HCT116 (cell line): ENCODE data around the gene HLA-DPA1. TPM values are rescaled to one million over a fixed set of nuclear protein-coding genes. Genes with fewer than 3 reads are reported as not detected.

Experiments
- ATAC-seq: fragments of 200-7000 bp; cut with Tn5 transposase; 2 replicates; pipeline ENCODE4 v1.9.1; 2020; ENCODE audit warnings: mild to moderate bottlenecking, moderate library complexity
- BruUV-seq: library from RNA; stranded (reverse); fragments of 400-500 nt; replicated peaks from 2 replicates; lab custom pipeline; 2021; lab: Mats Ljungman, UMichigan
- CTCF ChIA-PET: fragments of 300-600 bp; sonication (Branson Sonifier 250); formaldehyde crosslinking; loops from one replicate; lab custom pipeline; 2021; ENCODE audit warnings: antibody characterized with exemption; lab: Charles Lee
- POLR2A ChIA-PET: fragments of 300-600, 350-600 bp; sonication (Branson Sonifier 250); formaldehyde crosslinking; loops from one replicate; lab custom pipeline; 2021; ENCODE audit warnings: antibody characterized with exemption; lab: Charles Lee
- RAD21 ChIA-PET, 2 experiments: fragments of 300-600 bp; sonication (Branson Sonifier 250); formaldehyde crosslinking; loops; one replicate each; lab custom pipeline; 2023; ENCODE audit warnings: low total read pairs in 2 of 2; ENCODE audit not compliant: uncharacterized antibody in 2 of 2, unreplicated experiment in 2 of 2, low non-redundant PET in 1 of 2; lab: Charles Lee
- DNase-seq: peaks from one replicate; pipeline ENCODE4 v3.0.0-alpha.2; 2010; ENCODE audit warnings: low read depth, low spot score
- H2AFZ ChIP-seq: fragments of 200-600 bp; shearing (Covaris generic), sonication (generic); 2 replicates; pipeline ENCODE4 v1.6.1; 2017; ENCODE audit warnings: low read depth, mixed run types, mixed read lengths, antibody characterized with exemption, low read length; ENCODE audit not compliant: poor library complexity, severe bottlenecking
- H3K27ac ChIP-seq: 2 replicates; pipeline ENCODE4 v1.5.1; 2012; ENCODE audit warnings: low read depth, low read length
- H3K27me3 ChIP-seq: fragments of 200-600 bp; sonication (generic); 2 replicates; pipeline ENCODE4 v1.6.1; 2016; ENCODE audit warnings: mixed run types, low read length, mixed read lengths; ENCODE audit not compliant: insufficient read depth
- H3K36me3 ChIP-seq, 2 experiments: fragments of 200-500 bp in 1 of 2; fragments of 200-600 bp in 1 of 2; sonication (Bioruptor generic) in 1 of 2; sonication (generic) in 1 of 2; 2 replicates each; pipeline versions ENCODE4 v1.5.1 to v1.6.1; 2014 to 2016; ENCODE audit warnings: low read length in 2 of 2, inconsistent platforms in 1 of 2, mixed read lengths in 1 of 2, mixed run types in 1 of 2; ENCODE audit not compliant: insufficient read depth in 2 of 2, control insufficient read depth in 1 of 2
- H3K4me1 ChIP-seq, 2 experiments: fragments of 200-600 bp in 1 of 2; sonication (generic) in 1 of 2; 2 replicates each; pipeline versions ENCODE4 v1.5.1 to v1.6.1; 2012 to 2017; ENCODE audit warnings: low read length in 2 of 2, inconsistent platforms in 1 of 2, mild to moderate bottlenecking in 1 of 2, mixed read lengths in 1 of 2, mixed run types in 1 of 2, moderate library complexity in 1 of 2; ENCODE audit not compliant: insufficient read depth in 2 of 2, control insufficient read depth in 1 of 2
- H3K4me2 ChIP-seq: fragments of 200-600 bp; sonication (generic); 2 replicates; pipeline ENCODE4 v1.6.1; 2017; ENCODE audit warnings: mixed run types, low read length, mixed read lengths
- H3K4me3 ChIP-seq, 2 experiments: fragments of 200-600 bp in 1 of 2; sonication (generic) in 1 of 2; replicated peaks in 1 of 2; 2 replicates each; pipeline ENCODE4 v1.5.1; 2011 to 2016; ENCODE audit warnings: low read length in 2 of 2, control low read depth in 1 of 2, low read depth in 1 of 2, mild to moderate bottlenecking in 1 of 2, mixed read lengths in 1 of 2, mixed run types in 1 of 2
- H3K79me2 ChIP-seq: fragments of 200-600 bp; sonication (generic); 2 replicates; pipeline ENCODE4 v1.6.1; 2017; ENCODE audit warnings: mild to moderate bottlenecking, mixed run types, low read length, moderate library complexity, mixed read lengths; ENCODE audit not compliant: insufficient read depth
- H3K9ac ChIP-seq: fragments of 200-600 bp; sonication (generic); 2 replicates; pipeline ENCODE4 v1.6.1; 2016; ENCODE audit warnings: low read length, mixed read lengths
- H3K9me2 ChIP-seq: fragments of 200-600 bp; sonication (generic), shearing (Covaris generic); 2 replicates; pipeline ENCODE4 v1.6.1; 2017; ENCODE audit warnings: mixed run types, mild to moderate bottlenecking, moderate library complexity; ENCODE audit not compliant: insufficient read depth
- H3K9me3 ChIP-seq, 2 experiments: fragments of 200-500 bp in 1 of 2; fragments of 200-600 bp in 1 of 2; sonication (Bioruptor generic) in 1 of 2; sonication (generic) in 1 of 2; 2 replicates each; pipeline ENCODE4 v1.6.1; 2014 to 2017; ENCODE audit warnings: low read length in 2 of 2, mixed read lengths in 2 of 2, inconsistent platforms in 1 of 2, low read depth in 1 of 2, mild to moderate bottlenecking in 1 of 2, mixed run types in 1 of 2, moderate library complexity in 1 of 2; ENCODE audit not compliant: control insufficient read depth in 1 of 2, insufficient read depth in 1 of 2
- H4K20me1 ChIP-seq: fragments of 200-600 bp; sonication (generic), shearing (Covaris generic); 2 replicates; pipeline ENCODE4 v1.6.1; 2017; ENCODE audit warnings: mixed run types, mild to moderate bottlenecking, moderate library complexity; ENCODE audit not compliant: insufficient read depth
- CBX3 ChIP-seq: IDR thresholded peaks from 2 replicates; pipeline ENCODE4 v1.6.1; 2012; ENCODE audit warnings: low read depth
- EGR1 ChIP-seq: IDR thresholded peaks from 2 replicates; pipeline ENCODE4 v1.6.1; 2012; ENCODE audit warnings: low read depth
- ELF1 ChIP-seq: IDR thresholded peaks from 2 replicates; pipeline ENCODE4 v1.6.1; 2012; ENCODE audit warnings: low read depth, borderline replicate concordance
- EZH2 ChIP-seq: fragments of 200-600 bp; sonication (generic); IDR thresholded peaks from 2 replicates; pipeline ENCODE4 v1.6.1; 2017; ENCODE audit warnings: antibody characterized with exemption, mixed run types
- EZH2phosphoT487 ChIP-seq: fragments of 200-600 bp; IDR thresholded peaks from 2 replicates; pipeline ENCODE4 v1.6.1; 2018; ENCODE audit warnings: antibody characterized with exemption, borderline replicate concordance
- FOSL1 ChIP-seq: IDR thresholded peaks from 2 replicates; pipeline ENCODE4 v1.6.1; 2012; ENCODE audit warnings: low read depth
- JUND ChIP-seq: IDR thresholded peaks from 2 replicates; pipeline ENCODE4 v1.6.1; 2012
- MAX ChIP-seq: IDR thresholded peaks from 2 replicates; pipeline ENCODE4 v1.6.1; 2012
- POLR2A ChIP-seq: IDR thresholded peaks from 2 replicates; pipeline ENCODE4 v1.7.0; 2011; ENCODE audit warnings: borderline replicate concordance; ENCODE audit not compliant: insufficient read depth, insufficient read length; ENCODE audit errors: extremely low read depth
- POLR2AphosphoS5 ChIP-seq: IDR thresholded peaks from 2 replicates; pipeline ENCODE4 v1.6.1; 2011; ENCODE audit warnings: mild to moderate bottlenecking, low read depth, low read length, moderate library complexity
- SIN3A ChIP-seq: IDR thresholded peaks from 2 replicates; pipeline ENCODE4 v1.6.1; 2012; ENCODE audit warnings: low read depth
- SP1 ChIP-seq: IDR thresholded peaks from 2 replicates; pipeline ENCODE4 v1.6.1; 2012; ENCODE audit warnings: low read depth
- SRF ChIP-seq: IDR thresholded peaks from 2 replicates; pipeline ENCODE4 v1.6.1; 2012; ENCODE audit warnings: low read depth
- YY1 ChIP-seq: IDR thresholded peaks from 2 replicates; pipeline ENCODE4 v1.6.1; 2011; ENCODE audit warnings: low read length, low read depth, moderate library complexity, mild to moderate bottlenecking; ENCODE audit not compliant: insufficient replicate concordance; ENCODE audit errors: extremely low read depth
- ZBTB33 ChIP-seq: IDR thresholded peaks from 2 replicates; pipeline ENCODE4 v1.6.1; 2011; ENCODE audit warnings: mild to moderate bottlenecking, low read length, moderate library complexity; ENCODE audit not compliant: insufficient replicate concordance; ENCODE audit errors: extremely low read depth
- ZFX ChIP-seq: fragments of 450-650 bp; IDR thresholded peaks from 2 replicates; pipeline ENCODE4 v1.6.1; 2017
- ZNF274 ChIP-seq: fragments of 200-500 bp; sonication (Bioruptor generic); IDR thresholded peaks from 2 replicates; pipeline ENCODE4 v1.6.1; 2014; ENCODE audit warnings: mild to moderate bottlenecking, low read depth, low read length, inconsistent platforms
- intact Hi-C: fragments of 100-400 bp; cut with micrococcal nuclease; formaldehyde crosslinking; loops from 2 replicates; pipeline ENCODE4 v1.10.0; 2022
- total RNA-seq: library from RNA; stranded (reverse); gene quantifications from one replicate; pipeline ENCODE4 v1.2.1, GENCODE V29; 2021; ENCODE audit not compliant: unreplicated experiment
- TF ChIP-seq, protein P1 (sequence below): IDR thresholded peaks from 2 replicates; pipeline ENCODE4 v1.6.1; 2012; ENCODE audit warnings: low read depth
- TF ChIP-seq, protein P2 (sequence below): IDR thresholded peaks from 2 replicates; pipeline ENCODE4 v1.6.1; 2012

Gene HLA-DPA1
- total RNA-seq, 1 experiment from 2014 or later = 0.89 TPM

GRCh38 chr6:33018418-33018817 is 55.0 kb downstream of the HLA-DPA1 start:
- H3K9me3 ChIP-seq = no peaks in the 10 kb centered on the region
- H3K4me1 ChIP-seq = peaks cover 0 to 3% of the 10 kb centered on the region in 2 experiments; a peak in 1 of 4 replicates
- RAD21 ChIA-PET = no interaction called here
- H3K27me3 ChIP-seq = peaks cover 8% of the 10 kb centered on the region; the same call in 1 of the 2 replicates
- H3K4me2 ChIP-seq = no peak overlapping the region
- H3K4me3 ChIP-seq = no peak overlapping the region
- no TSS peak for BruUV-seq
- ATAC-seq = no peak
- no peaks in the 10 kb centered on the region for H3K79me2 ChIP-seq
- H4K20me1 ChIP-seq = no peaks in the 10 kb centered on the region
- CTCF ChIA-PET = interaction anchor here (1.1 kb wide), 1 partner anchor 230 kb away, joined by 4 read pairs; no protein-coding TSS in a partner anchor
- POLR2A ChIA-PET = no interaction called here
- DNase-seq = no peak
- TF ChIP-seq POLR2AphosphoS5 (no peak), YY1 (no peak), EZH2 (no peak), ZNF274 (no peak), EZH2phosphoT487 (no peak), JUND (no peak), ZBTB33 (no peak), ZFX (no peak), EGR1 (no peak), CBX3 (no peak), MAX (no peak), SP1 (no peak), ELF1 (no peak), POLR2A (no peak), FOSL1 (no peak), SIN3A (no peak), SRF (no peak)
- TF ChIP-seq, protein P1, sequence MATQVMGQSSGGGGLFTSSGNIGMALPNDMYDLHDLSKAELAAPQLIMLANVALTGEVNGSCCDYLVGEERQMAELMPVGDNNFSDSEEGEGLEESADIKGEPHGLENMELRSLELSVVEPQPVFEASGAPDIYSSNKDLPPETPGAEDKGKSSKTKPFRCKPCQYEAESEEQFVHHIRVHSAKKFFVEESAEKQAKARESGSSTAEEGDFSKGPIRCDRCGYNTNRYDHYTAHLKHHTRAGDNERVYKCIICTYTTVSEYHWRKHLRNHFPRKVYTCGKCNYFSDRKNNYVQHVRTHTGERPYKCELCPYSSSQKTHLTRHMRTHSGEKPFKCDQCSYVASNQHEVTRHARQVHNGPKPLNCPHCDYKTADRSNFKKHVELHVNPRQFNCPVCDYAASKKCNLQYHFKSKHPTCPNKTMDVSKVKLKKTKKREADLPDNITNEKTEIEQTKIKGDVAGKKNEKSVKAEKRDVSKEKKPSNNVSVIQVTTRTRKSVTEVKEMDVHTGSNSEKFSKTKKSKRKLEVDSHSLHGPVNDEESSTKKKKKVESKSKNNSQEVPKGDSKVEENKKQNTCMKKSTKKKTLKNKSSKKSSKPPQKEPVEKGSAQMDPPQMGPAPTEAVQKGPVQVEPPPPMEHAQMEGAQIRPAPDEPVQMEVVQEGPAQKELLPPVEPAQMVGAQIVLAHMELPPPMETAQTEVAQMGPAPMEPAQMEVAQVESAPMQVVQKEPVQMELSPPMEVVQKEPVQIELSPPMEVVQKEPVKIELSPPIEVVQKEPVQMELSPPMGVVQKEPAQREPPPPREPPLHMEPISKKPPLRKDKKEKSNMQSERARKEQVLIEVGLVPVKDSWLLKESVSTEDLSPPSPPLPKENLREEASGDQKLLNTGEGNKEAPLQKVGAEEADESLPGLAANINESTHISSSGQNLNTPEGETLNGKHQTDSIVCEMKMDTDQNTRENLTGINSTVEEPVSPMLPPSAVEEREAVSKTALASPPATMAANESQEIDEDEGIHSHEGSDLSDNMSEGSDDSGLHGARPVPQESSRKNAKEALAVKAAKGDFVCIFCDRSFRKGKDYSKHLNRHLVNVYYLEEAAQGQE = no peak
- TF ChIP-seq, protein P2, sequence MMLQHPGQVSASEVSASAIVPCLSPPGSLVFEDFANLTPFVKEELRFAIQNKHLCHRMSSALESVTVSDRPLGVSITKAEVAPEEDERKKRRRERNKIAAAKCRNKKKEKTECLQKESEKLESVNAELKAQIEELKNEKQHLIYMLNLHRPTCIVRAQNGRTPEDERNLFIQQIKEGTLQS = no peak
- H3K9me2 ChIP-seq = no peaks in the 10 kb centered on the region
- no peak overlapping the region for H2AFZ ChIP-seq
- no peak overlapping the region for H3K9ac ChIP-seq
- no peak overlapping the region for H3K27ac ChIP-seq
- intact Hi-C loops = no loop called here
- no peaks in the 10 kb centered on the region for H3K36me3 ChIP-seq
